Kidney epithelial cell (primary cell): ENCODE measurements around the gene DPP6. TPM values are rescaled to one million over a fixed set of nuclear protein-coding genes. Genes with fewer than 3 reads are reported as not detected.

Source experiments
- DNase-seq: peaks from one replicate; pipeline ENCODE4 v3.0.0-alpha.2; 2010; ENCODE audit warnings: low read depth
- H3K27me3 ChIP-seq: 2 replicates; pipeline ENCODE4 v1.6.0; 2011; ENCODE audit warnings: low read length; ENCODE audit not compliant: control insufficient read depth, insufficient read depth
- H3K36me3 ChIP-seq: 2 replicates; pipeline ENCODE4 v1.5.1; 2011; ENCODE audit warnings: low read length; ENCODE audit not compliant: control insufficient read depth, insufficient read depth
- H3K4me3 ChIP-seq: 2 replicates; pipeline ENCODE4 v1.5.1; 2011; ENCODE audit warnings: low read depth, mild to moderate bottlenecking, control low read depth, low read length
- total RNA-seq: library from RNA; depleted of rRNA; stranded (reverse); fragments of >200 nt; gene quantifications from 2 replicates; pipeline ENCODE4 v1.2.3, GENCODE V29; 2015
- TF ChIP-seq, protein P1 (sequence below): IDR thresholded peaks from 2 replicates; pipeline ENCODE4 v1.5.1; 2011; ENCODE audit warnings: mild to moderate bottlenecking, moderate library complexity, low read length, control low read depth, inconsistent platforms; ENCODE audit not compliant: insufficient read depth, poor library complexity, severe bottlenecking

Gene DPP6
- total RNA-seq, 1 donor from 2014 or later = 0.84 TPM

DNA sequence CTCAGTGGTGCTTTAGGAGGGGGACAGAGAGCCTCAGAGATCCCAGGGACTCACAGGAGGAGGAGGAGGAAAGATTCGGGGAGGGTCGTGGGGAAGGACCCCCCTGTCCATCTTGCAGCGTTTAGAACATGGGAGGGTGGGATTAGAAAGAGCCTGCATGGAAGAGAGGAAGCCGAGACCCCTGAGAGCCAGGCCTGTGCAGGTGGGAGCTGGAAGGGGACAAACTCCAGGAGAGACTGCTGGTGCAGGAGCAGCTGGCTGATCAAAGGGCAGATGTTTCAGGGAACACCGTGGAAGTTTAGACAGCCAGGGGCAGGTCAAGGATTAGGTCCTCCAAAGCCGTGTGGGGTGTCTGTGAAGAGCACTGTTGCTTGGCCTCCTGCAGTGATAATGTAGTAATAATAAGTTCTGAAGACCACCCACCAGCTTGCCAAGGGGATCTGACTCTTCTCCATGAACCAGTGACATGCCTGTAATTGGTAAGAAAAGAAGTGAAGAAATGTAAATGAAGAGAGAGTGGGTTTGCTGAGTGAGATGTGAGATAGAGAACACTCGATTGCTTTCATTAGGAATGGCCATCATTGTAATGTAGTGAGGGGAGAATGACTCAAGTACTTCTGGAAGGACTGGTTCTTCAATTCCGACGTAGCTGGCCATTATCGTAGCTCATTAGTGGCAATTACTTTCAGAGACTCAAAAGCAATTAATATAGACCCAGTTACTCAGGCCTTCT, 525.1 kb downstream of the DPP6 start:
- DNase-seq = no peak
- TF ChIP-seq, protein P1, sequence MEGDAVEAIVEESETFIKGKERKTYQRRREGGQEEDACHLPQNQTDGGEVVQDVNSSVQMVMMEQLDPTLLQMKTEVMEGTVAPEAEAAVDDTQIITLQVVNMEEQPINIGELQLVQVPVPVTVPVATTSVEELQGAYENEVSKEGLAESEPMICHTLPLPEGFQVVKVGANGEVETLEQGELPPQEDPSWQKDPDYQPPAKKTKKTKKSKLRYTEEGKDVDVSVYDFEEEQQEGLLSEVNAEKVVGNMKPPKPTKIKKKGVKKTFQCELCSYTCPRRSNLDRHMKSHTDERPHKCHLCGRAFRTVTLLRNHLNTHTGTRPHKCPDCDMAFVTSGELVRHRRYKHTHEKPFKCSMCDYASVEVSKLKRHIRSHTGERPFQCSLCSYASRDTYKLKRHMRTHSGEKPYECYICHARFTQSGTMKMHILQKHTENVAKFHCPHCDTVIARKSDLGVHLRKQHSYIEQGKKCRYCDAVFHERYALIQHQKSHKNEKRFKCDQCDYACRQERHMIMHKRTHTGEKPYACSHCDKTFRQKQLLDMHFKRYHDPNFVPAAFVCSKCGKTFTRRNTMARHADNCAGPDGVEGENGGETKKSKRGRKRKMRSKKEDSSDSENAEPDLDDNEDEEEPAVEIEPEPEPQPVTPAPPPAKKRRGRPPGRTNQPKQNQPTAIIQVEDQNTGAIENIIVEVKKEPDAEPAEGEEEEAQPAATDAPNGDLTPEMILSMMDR = no peak
- Histone ChIP-seq H3K4me3 (no peak overlapping the region), H3K36me3 (no peaks in the 10 kb centered on the region), H3K27me3 (no peaks in the 10 kb centered on the region)

DNA sequence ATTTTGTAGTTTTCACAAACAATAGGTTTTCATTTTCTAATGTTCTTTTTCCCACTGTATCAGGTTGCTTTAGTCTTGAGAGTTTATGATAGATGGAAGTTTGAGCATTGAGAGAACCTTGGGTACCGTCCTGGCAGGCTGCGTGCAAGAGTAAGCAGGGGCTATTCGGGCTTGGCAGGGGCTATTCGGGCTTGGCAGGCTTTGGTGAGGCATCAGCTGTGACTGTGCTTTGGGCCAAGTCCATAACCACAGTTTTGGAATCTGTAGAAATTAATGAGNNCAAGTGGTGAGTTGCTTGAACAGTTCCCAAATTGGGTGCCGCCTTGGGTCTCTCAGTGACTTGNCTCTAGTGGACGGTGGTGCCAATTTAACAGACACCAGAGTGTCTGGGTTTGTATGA, 526.1 kb downstream of the DPP6 start:
- no peak overlapping the region for H3K4me3 ChIP-seq
- no peaks in the 10 kb centered on the region for H3K27me3 ChIP-seq
- no peaks in the 10 kb centered on the region for H3K36me3 ChIP-seq
- DNase-seq = no peak
- TF ChIP-seq, protein P1 = no peak

DNA sequence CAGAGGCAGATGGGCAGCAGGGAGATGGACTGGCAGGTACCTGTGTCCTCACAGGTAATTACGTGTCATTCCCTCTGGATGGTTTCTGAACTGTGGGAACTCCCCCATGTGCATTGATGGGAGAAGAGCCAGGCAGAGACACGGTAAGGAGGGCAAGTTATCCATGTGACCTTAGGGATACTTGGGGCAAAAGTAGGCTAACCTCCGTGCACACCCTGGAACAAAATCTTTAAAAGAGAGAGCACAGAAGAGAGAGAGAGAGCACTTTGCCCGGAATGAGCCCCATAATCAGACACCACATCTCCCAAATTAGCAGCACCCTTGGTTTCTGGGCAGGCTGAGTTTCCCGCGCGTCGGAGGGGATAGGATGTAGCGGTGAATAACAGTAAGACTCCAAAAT, 527.5 kb downstream of the DPP6 start:
- DNase-seq = no peak
- H3K27me3 ChIP-seq = no peaks in the 10 kb centered on the region
- no peaks in the 10 kb centered on the region for H3K36me3 ChIP-seq
- no peak overlapping the region for H3K4me3 ChIP-seq
- TF ChIP-seq, protein P1 = no peak

DNA sequence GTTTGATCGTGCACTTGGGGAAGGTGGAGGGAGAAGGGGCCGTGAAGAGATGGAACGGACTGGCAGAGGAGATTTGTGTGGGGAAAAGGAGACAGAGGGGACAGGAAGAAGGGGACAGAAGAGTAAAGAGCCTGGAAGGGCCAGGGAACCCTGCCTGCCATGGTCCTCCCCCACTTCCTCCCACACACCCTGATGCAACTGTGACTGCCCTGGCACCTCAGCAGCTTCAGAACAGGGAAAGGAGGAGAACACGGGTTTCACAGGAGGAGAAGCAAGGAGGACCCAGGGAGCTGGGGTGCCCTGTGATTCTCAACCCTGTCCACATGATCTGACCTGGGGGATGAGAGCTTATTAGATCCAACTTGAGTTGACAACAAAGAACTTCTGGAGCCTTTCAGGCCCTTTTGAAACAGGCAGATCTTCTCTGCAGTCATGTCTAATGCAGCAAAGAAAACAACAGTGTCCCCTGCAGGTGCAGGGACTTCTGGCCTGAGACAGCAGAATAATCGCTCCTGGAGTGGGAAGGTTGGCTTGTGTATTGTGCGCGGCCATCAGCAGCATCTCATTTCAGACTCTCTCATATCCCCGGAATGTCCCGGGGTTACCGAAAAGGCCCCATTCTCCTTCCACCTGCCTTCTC, 529.2 kb downstream of the DPP6 start:
- TF ChIP-seq, protein P1 = no peak
- Histone ChIP-seq H3K4me3 (no peak overlapping the region), H3K36me3 (no peaks in the 10 kb centered on the region), H3K27me3 (no peaks in the 10 kb centered on the region)
- DNase-seq = no peak

DNA sequence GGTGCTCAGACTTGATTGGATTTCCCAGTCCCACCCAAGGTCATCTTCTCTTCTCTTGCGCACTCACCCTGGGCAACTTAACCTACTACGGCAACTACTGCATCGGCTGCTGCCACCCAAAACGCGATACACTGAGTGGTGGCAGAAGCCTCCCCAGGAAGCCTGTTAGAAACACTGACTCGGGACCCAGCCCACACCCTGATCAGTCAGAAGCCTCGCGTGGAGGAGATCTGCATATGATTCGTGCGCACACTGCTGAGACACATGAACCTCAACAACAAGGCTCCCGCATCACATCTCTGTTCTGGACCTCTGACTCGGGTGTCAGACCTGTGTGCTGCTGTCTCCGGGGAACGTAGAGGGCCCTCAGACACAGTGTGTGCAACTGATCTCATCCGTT, 531.3 kb downstream of the DPP6 start:
- no peak for DNase-seq
- no peaks in the 10 kb centered on the region for H3K27me3 ChIP-seq
- TF ChIP-seq, protein P1 = no peak

More for the DNA sequence above, 531.3 kb downstream of the DPP6 start:
- no peak overlapping the region for H3K4me3 ChIP-seq
- H3K36me3 ChIP-seq = no peaks in the 10 kb centered on the region
